Fibroblast of skin of left biceps (primary cell): ENCODE measurements around the gene GNRH2.
"Not testable (repeated sequence)": the region's sequence is repeated elsewhere in the genome, so short reads cannot be mapped to it uniquely, and the experiment has no call there.

Source experiments
- DNase-seq, 2 experiments: peaks; one replicate each; pipeline ENCODE4 v3.0.0-alpha.2; 2013; ENCODE audit warnings: low read depth in 2 of 2

Gene GNRH2

GRCh38 chr20:3043322-3043721, at the start of gene GNRH2:
Gene GNRH2 (plus strand): TSS chr20:3043622. CDS start chr20:3044415, 793 bp downstream.
- DNase-seq = no peak

GRCh38 chr20:2995796-2996195, 47.6 kb upstream of the GNRH2 start:
- DNase-seq = no peak

- DNase-seq = no peak
These were observed 44.7 kb upstream of the GNRH2 start for GRCh38 chr20:2998728-2999127.

- DNase-seq = no peak
These were observed 42.4 kb upstream of the GNRH2 start for GRCh38 chr20:3000852-3001523.

GRCh38 chr20:3003416-3003815, 40.0 kb upstream of the GNRH2 start:
- DNase-seq = no peak

- DNase-seq = no peak
These were observed 32.3 kb upstream of the GNRH2 start for GRCh38 chr20:3010985-3011723.

GRCh38 chr20:3011752-3012151, 31.7 kb upstream of the GNRH2 start:
- no peak for DNase-seq

GRCh38 chr20:3013771-3014170, 29.7 kb upstream of the GNRH2 start:
- DNase-seq = no peak

GRCh38 chr20:3014179-3014578, 29.2 kb upstream of the GNRH2 start:
- DNase-seq = no peak

- no peak for DNase-seq
These were observed 28.8 kb upstream of the GNRH2 start for GRCh38 chr20:3014662-3015061.

- DNase-seq = not testable (repeated sequence)
These were observed 28.1 kb upstream of the GNRH2 start for GRCh38 chr20:3015302-3015701.

GRCh38 chr20:3021327-3021726, 22.1 kb upstream of the GNRH2 start:
- no peak for DNase-seq

GRCh38 chr20:3021777-3022176, 21.6 kb upstream of the GNRH2 start:
- DNase-seq = no peak

- DNase-seq = not testable (repeated sequence)
These were observed 20.6 kb upstream of the GNRH2 start for GRCh38 chr20:3022559-3023490.

GRCh38 chr20:3027987-3028386, 15.4 kb upstream of the GNRH2 start:
- DNase-seq = no peak

- no peak for DNase-seq
These were observed 11.8 kb upstream of the GNRH2 start for GRCh38 chr20:3031524-3032147.

GRCh38 chr20:3032624-3033023, 10.8 kb upstream of the GNRH2 start:
- no peak for DNase-seq

- no peak for DNase-seq
These were observed 5.8 kb upstream of the GNRH2 start for GRCh38 chr20:3037654-3038053.

GRCh38 chr20:3038454-3038853, 5.0 kb upstream of the GNRH2 start:
- no peak for DNase-seq

GRCh38 chr20:3039426-3039825, 4.0 kb upstream of the GNRH2 start:
- no peak for DNase-seq

- DNase-seq = no peak
These were observed 3.3 kb upstream of the GNRH2 start for GRCh38 chr20:3040086-3040485.

GRCh38 chr20:3041854-3042409, 1.5 kb upstream of the GNRH2 start:
- no peak for DNase-seq
